ENCODE data around the gene VGLL4.

The VGLL4 gene

DNA sequence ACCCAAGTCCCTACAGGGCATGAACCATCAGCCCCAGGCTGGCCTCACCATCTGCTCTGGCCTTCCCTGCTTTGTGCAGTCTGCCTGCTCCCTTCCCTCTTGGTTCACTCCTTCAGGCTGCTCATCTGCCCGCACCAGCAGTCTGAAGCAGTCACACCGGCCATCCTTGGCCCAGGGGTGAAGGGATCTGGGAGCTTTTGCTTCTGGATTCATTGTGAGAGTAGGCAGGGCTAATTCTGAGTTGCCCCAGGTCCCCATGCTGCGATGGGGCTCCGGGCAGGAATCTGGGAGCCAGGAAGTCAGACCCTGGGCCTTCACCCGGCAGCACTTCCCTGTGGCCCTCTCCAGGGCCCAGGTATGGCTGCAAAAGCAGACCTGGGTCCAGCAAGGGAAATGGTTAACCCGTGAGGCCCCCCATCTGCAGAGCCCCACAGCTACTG, 99.7 kb downstream of the VGLL4 start:
- Histone ChIP-seq H3K4me1 (ENCODE audit: insufficient read depth, low read length, poor library complexity, severe bottlenecking) (peaks cover 6% of the 10 kb centered on the region), H3K79me2 (ENCODE audit: insufficient read depth, low read length) (no peaks in the 10 kb centered on the region), H3K36me3 (ENCODE audit: insufficient read depth, low read length) (no peaks in the 10 kb centered on the region), H3K9ac (ENCODE audit: low read depth, low read length, poor library complexity, severe bottlenecking) (no peak overlapping the region), H3K4me2 (ENCODE audit: low read depth, low read length, poor library complexity, severe bottlenecking) (no peak overlapping the region), H2AFZ (ENCODE audit: low read length) (no peak overlapping the region), H3K27me3 (ENCODE audit: insufficient read depth, low read length, poor library complexity, severe bottlenecking) (no peaks in the 10 kb centered on the region), H3K9me3 (ENCODE audit: insufficient read depth, low read depth, low read length) (no peaks in the 10 kb centered on the region), H3K9me2 (replicated peaks; ENCODE audit: low read depth, low read length) (no peaks in the 10 kb centered on the region), H3K4me3 (ENCODE audit: low read length, poor library complexity, severe bottlenecking) (no peak overlapping the region), H4K20me1 (ENCODE audit: insufficient read depth, low read length, poor library complexity, severe bottlenecking) (no peaks in the 10 kb centered on the region), H3F3A (ENCODE audit: low read depth) (no peaks in the 10 kb centered on the region)
- TF ChIP-seq, protein P1, sequence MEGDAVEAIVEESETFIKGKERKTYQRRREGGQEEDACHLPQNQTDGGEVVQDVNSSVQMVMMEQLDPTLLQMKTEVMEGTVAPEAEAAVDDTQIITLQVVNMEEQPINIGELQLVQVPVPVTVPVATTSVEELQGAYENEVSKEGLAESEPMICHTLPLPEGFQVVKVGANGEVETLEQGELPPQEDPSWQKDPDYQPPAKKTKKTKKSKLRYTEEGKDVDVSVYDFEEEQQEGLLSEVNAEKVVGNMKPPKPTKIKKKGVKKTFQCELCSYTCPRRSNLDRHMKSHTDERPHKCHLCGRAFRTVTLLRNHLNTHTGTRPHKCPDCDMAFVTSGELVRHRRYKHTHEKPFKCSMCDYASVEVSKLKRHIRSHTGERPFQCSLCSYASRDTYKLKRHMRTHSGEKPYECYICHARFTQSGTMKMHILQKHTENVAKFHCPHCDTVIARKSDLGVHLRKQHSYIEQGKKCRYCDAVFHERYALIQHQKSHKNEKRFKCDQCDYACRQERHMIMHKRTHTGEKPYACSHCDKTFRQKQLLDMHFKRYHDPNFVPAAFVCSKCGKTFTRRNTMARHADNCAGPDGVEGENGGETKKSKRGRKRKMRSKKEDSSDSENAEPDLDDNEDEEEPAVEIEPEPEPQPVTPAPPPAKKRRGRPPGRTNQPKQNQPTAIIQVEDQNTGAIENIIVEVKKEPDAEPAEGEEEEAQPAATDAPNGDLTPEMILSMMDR (conservative IDR thresholded peaks at IDR 0.05; ENCODE audit: low read length), result no peak

DNA sequence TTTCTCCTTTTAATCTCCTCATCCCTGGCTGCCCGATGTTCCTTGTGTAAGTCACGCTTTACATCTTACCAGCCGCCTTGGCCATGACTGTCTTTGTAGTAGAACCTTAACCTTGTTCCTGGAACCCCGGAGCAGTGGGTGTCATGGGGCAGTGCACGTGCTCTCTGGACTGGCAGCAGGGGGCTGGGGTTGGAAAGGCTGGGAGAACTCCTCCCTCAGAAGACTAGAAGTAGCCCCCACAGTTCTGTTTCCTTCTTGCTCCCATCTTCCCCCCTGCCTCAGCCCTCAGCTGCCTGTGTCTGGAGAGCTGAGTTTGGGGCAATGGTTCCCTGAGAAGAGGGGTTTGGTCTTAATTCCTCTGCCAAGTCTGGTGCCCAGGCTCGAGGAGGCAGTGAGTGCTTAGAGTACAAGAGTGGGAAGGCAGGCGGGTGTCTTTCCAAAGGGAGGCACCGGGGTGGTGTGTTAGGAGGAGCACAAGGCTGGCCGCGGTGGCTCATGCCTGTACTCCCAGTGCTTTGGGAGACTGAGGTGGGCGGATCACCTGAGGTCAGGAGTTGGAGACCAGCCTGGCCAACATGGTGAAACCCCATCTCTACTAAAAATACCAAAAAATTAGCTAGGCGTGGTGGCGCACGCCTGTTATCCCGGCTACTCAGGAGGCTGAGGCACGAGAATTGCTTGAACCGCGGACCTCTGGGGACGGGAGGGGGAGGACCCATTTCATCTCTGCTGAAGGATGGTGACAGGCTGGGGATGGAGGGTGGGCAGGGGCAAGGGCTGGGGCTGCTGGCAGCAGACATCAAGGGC, 100.4 kb downstream of the VGLL4 start:
- Histone ChIP-seq H2AFZ (ENCODE audit: low read length) (no peak overlapping the region), H3K79me2 (ENCODE audit: insufficient read depth, low read length) (no peaks in the 10 kb centered on the region), H3K9me3 (ENCODE audit: insufficient read depth, low read depth, low read length) (no peaks in the 10 kb centered on the region), H3K4me2 (ENCODE audit: low read depth, low read length, poor library complexity, severe bottlenecking) (no peak overlapping the region), H3K9me2 (replicated peaks; ENCODE audit: low read depth, low read length) (no peaks in the 10 kb centered on the region), H3K4me3 (ENCODE audit: low read length, poor library complexity, severe bottlenecking) (no peak overlapping the region), H3K27me3 (ENCODE audit: insufficient read depth, low read length, poor library complexity, severe bottlenecking) (no peaks in the 10 kb centered on the region), H3K9ac (ENCODE audit: low read depth, low read length, poor library complexity, severe bottlenecking) (no peak overlapping the region), H3F3A (ENCODE audit: low read depth) (no peaks in the 10 kb centered on the region), H3K36me3 (ENCODE audit: insufficient read depth, low read length) (no peaks in the 10 kb centered on the region), H3K4me1 (ENCODE audit: insufficient read depth, low read length, poor library complexity, severe bottlenecking) (peaks cover 6% of the 10 kb centered on the region), H4K20me1 (ENCODE audit: insufficient read depth, low read length, poor library complexity, severe bottlenecking) (no peaks in the 10 kb centered on the region)
- no peak for TF ChIP-seq EZH2phosphoT487 (IDR thresholded peaks at IDR 0.05; ENCODE audit: borderline replicate concordance)
- TF ChIP-seq, protein P1 (conservative IDR thresholded peaks at IDR 0.05; ENCODE audit: low read length), result no peak

DNA sequence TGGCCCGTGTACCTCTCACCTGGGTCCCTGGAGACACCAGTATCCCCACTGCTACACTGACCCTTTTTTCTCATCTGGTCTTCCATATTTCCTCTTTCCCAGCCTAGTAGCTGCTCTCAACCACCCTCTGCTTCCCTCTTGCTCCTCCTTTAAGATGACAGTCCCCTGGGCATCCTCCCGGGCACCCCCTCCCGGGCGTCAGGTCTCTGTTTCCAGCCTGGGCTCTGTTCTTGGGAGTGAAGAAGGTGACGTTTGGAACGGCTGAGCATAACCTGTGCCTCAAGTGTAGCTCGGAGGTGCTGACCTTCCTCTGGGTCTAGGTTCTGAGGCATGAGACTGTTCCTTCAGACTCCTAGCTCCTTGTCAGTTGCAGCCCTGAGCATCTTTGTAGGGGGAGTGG, 101.2 kb downstream of the VGLL4 start:
- Histone ChIP-seq H3K79me2 (ENCODE audit: insufficient read depth, low read length) (no peaks in the 10 kb centered on the region), H3K4me2 (ENCODE audit: low read depth, low read length, poor library complexity, severe bottlenecking) (no peak overlapping the region), H3K27me3 (ENCODE audit: insufficient read depth, low read length, poor library complexity, severe bottlenecking) (no peaks in the 10 kb centered on the region), H3K9me2 (replicated peaks; ENCODE audit: low read depth, low read length) (no peaks in the 10 kb centered on the region), H3F3A (ENCODE audit: low read depth) (no peaks in the 10 kb centered on the region), H4K20me1 (ENCODE audit: insufficient read depth, low read length, poor library complexity, severe bottlenecking) (no peaks in the 10 kb centered on the region), H3K4me3 (ENCODE audit: low read length, poor library complexity, severe bottlenecking) (no peak overlapping the region), H3K9me3 (ENCODE audit: insufficient read depth, low read depth, low read length) (no peaks in the 10 kb centered on the region), H3K9ac (ENCODE audit: low read depth, low read length, poor library complexity, severe bottlenecking) (no peak overlapping the region), H3K36me3 (ENCODE audit: insufficient read depth, low read length) (no peaks in the 10 kb centered on the region), H2AFZ (ENCODE audit: low read length) (no peak overlapping the region), H3K4me1 (ENCODE audit: insufficient read depth, low read length, poor library complexity, severe bottlenecking) (peaks cover 6% of the 10 kb centered on the region)
- TF ChIP-seq, protein P1 (conservative IDR thresholded peaks at IDR 0.05; ENCODE audit: low read length), result no peak
- no peak for TF ChIP-seq EZH2phosphoT487 (IDR thresholded peaks at IDR 0.05; ENCODE audit: borderline replicate concordance)

Measured in Loucy (cell line).